Smooth muscle cell (in vitro differentiated cells): ENCODE data around the gene UHRF2. TPM values are rescaled to one million over a fixed set of nuclear protein-coding genes. Genes with fewer than 3 reads are reported as not detected.

ENCODE experiments used
- DNase-seq: peaks from one replicate; lab custom pipeline; 2025; ENCODE audit not compliant: unreplicated experiment; lab: John Stamatoyannopoulos, UW
- H2AFZ ChIP-seq: fragments of 200-600 bp; sonication (generic); 2 replicates; pipeline ENCODE4 v1.6.0; 2016; ENCODE audit warnings: antibody characterized with exemption, low read depth, mild to moderate bottlenecking
- H3F3A ChIP-seq: fragments of 200-600 bp; sonication (generic); 2 replicates; pipeline ENCODE4 v1.6.0; 2017; ENCODE audit warnings: antibody characterized with exemption, low read depth
- H3K27ac ChIP-seq: fragments of 200-600 bp; sonication (generic); 2 replicates; pipeline ENCODE4 v1.5.1; 2016; ENCODE audit warnings: low read depth, mild to moderate bottlenecking
- H3K27me3 ChIP-seq: fragments of 200-600 bp; sonication (generic); 2 replicates; pipeline ENCODE4 v1.6.1; 2016; ENCODE audit warnings: low read depth, mild to moderate bottlenecking
- H3K36me3 ChIP-seq: fragments of 200-600 bp; sonication (generic); 2 replicates; pipeline ENCODE4 v1.5.1; 2016; ENCODE audit warnings: low read depth
- H3K4me1 ChIP-seq: fragments of 200-600 bp; sonication (generic); 2 replicates; pipeline ENCODE4 v1.5.1; 2016; ENCODE audit warnings: low read depth
- H3K4me2 ChIP-seq: fragments of 200-600 bp; sonication (generic); 2 replicates; pipeline ENCODE4 v1.6.0; 2016; ENCODE audit warnings: mild to moderate bottlenecking
- H3K4me3 ChIP-seq: fragments of 200-600 bp; sonication (generic); 2 replicates; pipeline ENCODE4 v1.5.1; 2016; ENCODE audit warnings: mild to moderate bottlenecking
- H3K79me2 ChIP-seq: fragments of 200-600 bp; sonication (generic); 2 replicates; pipeline ENCODE4 v1.6.0; 2016; ENCODE audit warnings: low read depth, mild to moderate bottlenecking
- H3K9ac ChIP-seq: fragments of 200-600 bp; sonication (generic); 2 replicates; pipeline ENCODE4 v1.6.0; 2016; ENCODE audit warnings: low read depth
- H3K9me3 ChIP-seq: fragments of 200-600 bp; sonication (generic); replicated peaks from 2 replicates; pipeline ENCODE4 v1.5.1; 2016; ENCODE audit warnings: low read depth
- H4K20me1 ChIP-seq: fragments of 200-600 bp; sonication (generic); 2 replicates; pipeline ENCODE4 v1.6.0; 2016; ENCODE audit warnings: low read depth
- CTCF ChIP-seq: fragments of 200-600 bp; sonication (generic); IDR thresholded peaks from 2 replicates; pipeline ENCODE4 v1.5.1; 2017; ENCODE audit warnings: borderline replicate concordance, mild to moderate bottlenecking, antibody characterized with exemption; ENCODE audit not compliant: insufficient read depth, poor library complexity, severe bottlenecking
- WGBS: methylation state at CpG from one replicate; pipeline ENCODE4 v1.1.7; 2016; ENCODE audit warnings: low lambda C conversion rate; 5-methylcytosine and 5-hydroxymethylcytosine counted together
- polyA plus RNA-seq: library from polyadenylated mRNA; unstranded; fragments of >200 nt; fragmentation: Nextera tagmentation; extraction: Ambion mirVana; gene quantifications from 2 replicates; pipeline ENCODE4 v1.2.1, GENCODE V29; 2016
- total RNA-seq: library from RNA; depleted of rRNA; stranded (reverse); fragments of >200 nt; gene quantifications from 2 replicates; pipeline ENCODE4 v1.2.3, GENCODE V29; 2014

UHRF2 gene
- total and polyA plus RNA-seq, 2 experiments from 2014 or later = 15.6 to 54.5 TPM

- TF ChIP-seq CTCF = no peak
- Histone ChIP-seq H3K27ac (no peak overlapping the region), H3K9me3 (no peaks in the 10 kb centered on the region), H3K36me3 (no peaks in the 10 kb centered on the region), H3K4me2 (no peak overlapping the region), H2AFZ (no peak overlapping the region), H4K20me1 (peaks cover 13% of the 10 kb centered on the region), H3K9ac (no peak overlapping the region), H3K27me3 (no peaks in the 10 kb centered on the region), H3K79me2 (peaks cover 19% of the 10 kb centered on the region), H3K4me1 (peaks cover 13% of the 10 kb centered on the region), H3F3A (no peaks in the 10 kb centered on the region), H3K4me3 (no peak overlapping the region)
- 98% methylated on average over 4 of the region's 4 CpGs for WGBS
- DNase-seq = no peak
Measured at GRCh38 chr9:6410633-6411032, 2.4 kb upstream of the UHRF2 start.

- no peak for TF ChIP-seq CTCF
- Histone ChIP-seq H3K4me3 (peak overlapping the region; percentile 57), H3K27ac (peak overlapping the region; percentile 72), H3K4me1 (peaks cover 28% of the 10 kb centered on the region), H3K4me2 (peak overlapping the region; percentile 85), H3K79me2 (peaks cover 49% of the 10 kb centered on the region), H3K9ac (peak overlapping the region; percentile 74), H3K9me3 (no peaks in the 10 kb centered on the region), H3K27me3 (no peaks in the 10 kb centered on the region), H3K36me3 (no peaks in the 10 kb centered on the region), H3F3A (no peaks in the 10 kb centered on the region), H4K20me1 (peaks cover 40% of the 10 kb centered on the region), H2AFZ (peak overlapping the region; percentile 75)
- DNase-seq = no peak
- WGBS = under 1% methylated on average over 56 of the region's 92 CpGs
Measured at GRCh38 chr9:6413365-6414246, 607 bp downstream of the UHRF2 start.

GRCh38 chr9:6414247-6414641 is 1.2 kb downstream of the UHRF2 start:
- no peak for TF ChIP-seq CTCF
- H3K27ac ChIP-seq = peak overlapping the region; percentile 72
- H3K9ac ChIP-seq = peak overlapping the region; percentile 74
- H3F3A ChIP-seq = no peaks in the 10 kb centered on the region
- H3K4me2 ChIP-seq = peak overlapping the region; percentile 85
- peaks cover 55% of the 10 kb centered on the region for H3K79me2 ChIP-seq
- no peak for DNase-seq
- H3K4me1 ChIP-seq = peaks cover 28% of the 10 kb centered on the region
- no peaks in the 10 kb centered on the region for H3K36me3 ChIP-seq
- peaks cover 47% of the 10 kb centered on the region for H4K20me1 ChIP-seq
- peak overlapping the region; percentile 57 for H3K4me3 ChIP-seq
- H3K9me3 ChIP-seq = no peaks in the 10 kb centered on the region
- WGBS = under 1% methylated on average over 11 of the region's 11 CpGs
- H3K27me3 ChIP-seq = no peaks in the 10 kb centered on the region
- H2AFZ ChIP-seq = no peak overlapping the region
